ENCODE data around the gene PRPF38B.

The PRPF38B gene

GRCh38 chr1:108717774-108718316, 25.7 kb downstream of the PRPF38B start:
- TF ChIP-seq CTCF (IDR thresholded peaks at IDR 0.05; ENCODE audit: insufficient read depth, low read depth, low read length, missing control alignments) = no peak
- DNase-seq (ENCODE audit: low read depth) = no peak
- H3K4me3 ChIP-seq (ENCODE audit: low read depth, low read length) = no peak overlapping the region

DNA sequence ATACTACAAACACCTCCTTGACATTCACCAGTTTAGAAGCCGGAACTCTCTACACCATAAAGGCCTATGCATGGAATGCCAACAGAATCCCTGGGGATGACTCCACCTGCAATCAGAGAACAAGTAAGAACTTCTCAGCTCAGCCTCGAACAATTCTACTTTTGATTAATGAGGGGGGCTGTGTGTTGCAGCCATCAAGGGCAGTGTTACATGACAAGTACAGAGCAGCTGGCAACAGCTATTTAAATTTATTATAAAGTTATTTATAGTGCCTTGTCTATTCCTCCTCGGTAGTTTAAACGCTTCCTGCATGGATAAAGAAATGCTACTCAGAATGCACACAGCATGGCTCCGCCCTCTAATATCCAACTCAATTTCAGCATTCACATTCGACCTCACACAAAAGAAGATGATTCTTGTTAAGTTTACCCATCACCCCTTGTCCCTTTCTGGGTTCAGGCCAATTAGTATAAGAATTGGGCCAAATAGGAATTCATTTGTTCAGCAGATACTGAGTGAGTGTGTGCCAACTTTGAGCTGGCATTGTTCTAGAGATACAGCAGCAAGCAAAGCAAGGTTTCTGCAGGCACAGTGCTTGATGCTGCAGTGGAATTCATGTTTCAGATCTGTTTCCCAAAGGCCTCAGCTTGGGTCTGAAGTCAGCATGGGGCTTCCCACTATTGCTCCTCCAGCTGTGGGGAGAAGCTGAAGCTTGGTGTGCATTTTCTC, 27.0 kb downstream of the PRPF38B start:
- TF ChIP-seq CTCF (IDR thresholded peaks at IDR 0.05; ENCODE audit: insufficient read depth, low read depth, low read length, missing control alignments) = no peak
- H3K4me3 ChIP-seq (ENCODE audit: low read depth, low read length) = no peak overlapping the region
- no peak for DNase-seq (ENCODE audit: low read depth)

- H3K4me3 ChIP-seq (ENCODE audit: low read depth, low read length) = no peak overlapping the region
- no peak for DNase-seq (ENCODE audit: low read depth)
- no peak for TF ChIP-seq CTCF (IDR thresholded peaks at IDR 0.05; ENCODE audit: insufficient read depth, low read depth, low read length, missing control alignments)
Measured at GRCh38 chr1:108719656-108720435, 27.7 kb downstream of the PRPF38B start.

DNA sequence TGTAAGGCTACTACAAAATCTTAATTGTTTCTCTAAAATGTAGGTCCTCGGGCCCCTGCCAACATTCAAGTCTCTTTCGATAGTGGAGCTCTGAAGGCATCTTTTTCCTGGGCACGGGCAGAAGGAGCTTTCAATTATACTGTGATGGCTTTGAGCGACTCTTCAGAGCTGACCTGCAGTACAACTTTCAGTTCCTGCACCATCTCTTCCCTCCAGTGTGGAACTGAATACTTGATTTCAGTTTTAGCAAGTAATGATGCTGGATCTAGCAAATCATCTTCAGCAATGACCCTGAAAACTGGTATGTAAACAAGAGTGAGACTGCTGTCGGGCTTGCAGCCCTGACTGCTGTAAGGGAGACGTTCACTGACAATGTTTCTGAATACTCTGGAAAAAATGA, 30.2 kb downstream of the PRPF38B start:
- H3K4me3 ChIP-seq (ENCODE audit: low read depth, low read length) = no peak overlapping the region
- TF ChIP-seq CTCF (IDR thresholded peaks at IDR 0.05; ENCODE audit: insufficient read depth, low read depth, low read length, missing control alignments) = no peak
- no peak for DNase-seq (ENCODE audit: low read depth)

GRCh38 chr1:108725906-108726305, 33.8 kb downstream of the PRPF38B start:
- no peak for TF ChIP-seq CTCF (IDR thresholded peaks at IDR 0.05; ENCODE audit: insufficient read depth, low read depth, low read length, missing control alignments)
- no peak for DNase-seq (ENCODE audit: low read depth)
- H3K4me3 ChIP-seq (ENCODE audit: low read depth, low read length) = no peak overlapping the region

GRCh38 chr1:108728327-108728923, 36.3 kb downstream of the PRPF38B start:
- no peak overlapping the region for H3K4me3 ChIP-seq (ENCODE audit: low read depth, low read length)
- TF ChIP-seq CTCF (IDR thresholded peaks at IDR 0.05; ENCODE audit: insufficient read depth, low read depth, low read length, missing control alignments) = no peak
- no peak for DNase-seq (ENCODE audit: low read depth)

All from GM12865 (cell line).